HepG2 (cell line): ENCODE measurements around the gene BAZ1A. TPM values are rescaled to one million over a fixed set of nuclear protein-coding genes. Genes with fewer than 3 reads are reported as not detected.

Source experiments
- CBFB ChIP-seq: sonication (generic); formaldehyde crosslinking; IDR thresholded peaks from 2 replicates; pipeline ENCODE4 v1.4.0; 2020; ENCODE audit warnings: missing genetic modification reagents
- GTF2F1 ChIP-seq: fragments of 150-350 bp; IDR thresholded peaks from 2 replicates; pipeline ENCODE4 v1.6.1; 2014; ENCODE audit warnings: low read length
- HDAC6 ChIP-seq: fragments of 200-600 bp; sonication (generic); IDR thresholded peaks from 2 replicates; pipeline ENCODE4 v1.7.0; 2017; ENCODE audit warnings: mild to moderate bottlenecking, antibody characterized with exemption, low read length, low read depth
- MED13 ChIP-seq: sonication (generic); formaldehyde crosslinking; IDR thresholded peaks from 2 replicates; pipeline ENCODE4 v1.5.0; 2020; ENCODE audit warnings: missing genetic modification reagents
- MEIS1 ChIP-seq: sonication (generic); formaldehyde crosslinking; IDR thresholded peaks from 2 replicates; pipeline ENCODE4 v1.9.0; 2021; ENCODE audit warnings: mild to moderate bottlenecking, missing genetic modification reagents, moderate library complexity, borderline replicate concordance
- NFE2L2 ChIP-seq: fragments of 150-350 bp; IDR thresholded peaks from 2 replicates; pipeline ENCODE4 v1.6.1; 2014; ENCODE audit warnings: low read length
- POLR2G ChIP-seq: fragments of 200-400 bp; formaldehyde crosslinking; IDR thresholded peaks from 2 replicates; pipeline ENCODE4 v1.6.1; 2018; ENCODE audit warnings: mild to moderate bottlenecking, low read depth, low read length, moderate library complexity
- SMAD9 ChIP-seq: sonication (generic); formaldehyde crosslinking; IDR thresholded peaks from 2 replicates; pipeline ENCODE4 v1.5.1; 2020; ENCODE audit warnings: mild to moderate bottlenecking, missing genetic modification reagents
- SP140L ChIP-seq: sonication (generic); formaldehyde crosslinking; IDR thresholded peaks from 2 replicates; pipeline ENCODE4 v1.4.0; 2020; ENCODE audit warnings: missing genetic modification reagents, borderline replicate concordance
- ZFAT ChIP-seq: sonication (generic); formaldehyde crosslinking; conservative IDR thresholded peaks from 2 replicates; pipeline ENCODE4 v1.8.1; 2023; ENCODE audit warnings: missing genetic modification reagents, inconsistent platforms
- ZMYM4 ChIP-seq: sonication (generic); formaldehyde crosslinking; IDR thresholded peaks from 2 replicates; pipeline ENCODE4 v1.8.1; 2023; ENCODE audit warnings: mild to moderate bottlenecking, missing genetic modification reagents
- ZNF143 ChIP-seq: sonication (generic); formaldehyde crosslinking; IDR thresholded peaks from 2 replicates; pipeline ENCODE4 v1.4.0; 2020; ENCODE audit warnings: missing genetic modification reagents
- ZNF180 ChIP-seq: sonication (generic); formaldehyde crosslinking; IDR thresholded peaks from 2 replicates; pipeline ENCODE4 v1.4.0; 2020; ENCODE audit warnings: low read depth, missing genetic modification reagents, borderline replicate concordance
- polyA plus RNA-seq, 8 experiments: library from polyadenylated mRNA; depleted of rRNA in 3 of 8; stranded (reverse) in 7 of 8; unstranded in 1 of 8; fragments of >200 nt; fragmentation: Illumina TruSeq in 4 of 8; extraction: Trizol in 4 of 8; gene quantifications; 2 replicates each; pipeline versions ENCODE4 v1.2.1 to v1.2.3, GENCODE V29; 2011 to 2016; ENCODE audit warnings: low read depth in 4 of 8, missing spikeins in 1 of 8, mixed read lengths in 1 of 8; ENCODE audit not compliant: insufficient read depth in 1 of 8
- total RNA-seq, 5 experiments: library from RNA; depleted of rRNA; stranded (reverse); fragments of >200 nt; fragmentation: Illumina TruSeq; extraction: Trizol; gene quantifications; 2 replicates each; pipeline ENCODE4 v1.2.3, GENCODE V29; 2016; ENCODE audit warnings: low read depth in 1 of 5
- TF ChIP-seq, protein P1 (sequence below): sonication (generic); formaldehyde crosslinking; IDR thresholded peaks from 2 replicates; pipeline ENCODE4 v1.5.0; 2020; ENCODE audit warnings: mild to moderate bottlenecking, missing genetic modification reagents, borderline replicate concordance
- TF ChIP-seq, protein P2 (sequence below): sonication (generic); formaldehyde crosslinking; IDR thresholded peaks from 2 replicates; pipeline ENCODE4 v1.4.0; 2020; ENCODE audit warnings: mild to moderate bottlenecking, missing genetic modification reagents
- TF ChIP-seq, protein P3 (sequence below): sonication (generic); formaldehyde crosslinking; conservative IDR thresholded peaks from 2 replicates; pipeline ENCODE4 v1.4.0; 2020; ENCODE audit warnings: missing genetic modification reagents
- TF ChIP-seq, protein P4 (sequence below): sonication (generic); formaldehyde crosslinking; IDR thresholded peaks from 2 replicates; pipeline ENCODE4 v1.8.0; 2023; ENCODE audit warnings: mild to moderate bottlenecking, missing genetic modification reagents

The BAZ1A gene
- total and polyA plus RNA-seq, 2 of the 13 experiments (the other 11 are each of a cell fraction or from before 2014, with no cell fraction given), result 20.9 to 56.8 TPM

GRCh38 chr14:34843011-34843554, 32.1 kb downstream of the BAZ1A start (continued):
- TF ChIP-seq, protein P1, sequence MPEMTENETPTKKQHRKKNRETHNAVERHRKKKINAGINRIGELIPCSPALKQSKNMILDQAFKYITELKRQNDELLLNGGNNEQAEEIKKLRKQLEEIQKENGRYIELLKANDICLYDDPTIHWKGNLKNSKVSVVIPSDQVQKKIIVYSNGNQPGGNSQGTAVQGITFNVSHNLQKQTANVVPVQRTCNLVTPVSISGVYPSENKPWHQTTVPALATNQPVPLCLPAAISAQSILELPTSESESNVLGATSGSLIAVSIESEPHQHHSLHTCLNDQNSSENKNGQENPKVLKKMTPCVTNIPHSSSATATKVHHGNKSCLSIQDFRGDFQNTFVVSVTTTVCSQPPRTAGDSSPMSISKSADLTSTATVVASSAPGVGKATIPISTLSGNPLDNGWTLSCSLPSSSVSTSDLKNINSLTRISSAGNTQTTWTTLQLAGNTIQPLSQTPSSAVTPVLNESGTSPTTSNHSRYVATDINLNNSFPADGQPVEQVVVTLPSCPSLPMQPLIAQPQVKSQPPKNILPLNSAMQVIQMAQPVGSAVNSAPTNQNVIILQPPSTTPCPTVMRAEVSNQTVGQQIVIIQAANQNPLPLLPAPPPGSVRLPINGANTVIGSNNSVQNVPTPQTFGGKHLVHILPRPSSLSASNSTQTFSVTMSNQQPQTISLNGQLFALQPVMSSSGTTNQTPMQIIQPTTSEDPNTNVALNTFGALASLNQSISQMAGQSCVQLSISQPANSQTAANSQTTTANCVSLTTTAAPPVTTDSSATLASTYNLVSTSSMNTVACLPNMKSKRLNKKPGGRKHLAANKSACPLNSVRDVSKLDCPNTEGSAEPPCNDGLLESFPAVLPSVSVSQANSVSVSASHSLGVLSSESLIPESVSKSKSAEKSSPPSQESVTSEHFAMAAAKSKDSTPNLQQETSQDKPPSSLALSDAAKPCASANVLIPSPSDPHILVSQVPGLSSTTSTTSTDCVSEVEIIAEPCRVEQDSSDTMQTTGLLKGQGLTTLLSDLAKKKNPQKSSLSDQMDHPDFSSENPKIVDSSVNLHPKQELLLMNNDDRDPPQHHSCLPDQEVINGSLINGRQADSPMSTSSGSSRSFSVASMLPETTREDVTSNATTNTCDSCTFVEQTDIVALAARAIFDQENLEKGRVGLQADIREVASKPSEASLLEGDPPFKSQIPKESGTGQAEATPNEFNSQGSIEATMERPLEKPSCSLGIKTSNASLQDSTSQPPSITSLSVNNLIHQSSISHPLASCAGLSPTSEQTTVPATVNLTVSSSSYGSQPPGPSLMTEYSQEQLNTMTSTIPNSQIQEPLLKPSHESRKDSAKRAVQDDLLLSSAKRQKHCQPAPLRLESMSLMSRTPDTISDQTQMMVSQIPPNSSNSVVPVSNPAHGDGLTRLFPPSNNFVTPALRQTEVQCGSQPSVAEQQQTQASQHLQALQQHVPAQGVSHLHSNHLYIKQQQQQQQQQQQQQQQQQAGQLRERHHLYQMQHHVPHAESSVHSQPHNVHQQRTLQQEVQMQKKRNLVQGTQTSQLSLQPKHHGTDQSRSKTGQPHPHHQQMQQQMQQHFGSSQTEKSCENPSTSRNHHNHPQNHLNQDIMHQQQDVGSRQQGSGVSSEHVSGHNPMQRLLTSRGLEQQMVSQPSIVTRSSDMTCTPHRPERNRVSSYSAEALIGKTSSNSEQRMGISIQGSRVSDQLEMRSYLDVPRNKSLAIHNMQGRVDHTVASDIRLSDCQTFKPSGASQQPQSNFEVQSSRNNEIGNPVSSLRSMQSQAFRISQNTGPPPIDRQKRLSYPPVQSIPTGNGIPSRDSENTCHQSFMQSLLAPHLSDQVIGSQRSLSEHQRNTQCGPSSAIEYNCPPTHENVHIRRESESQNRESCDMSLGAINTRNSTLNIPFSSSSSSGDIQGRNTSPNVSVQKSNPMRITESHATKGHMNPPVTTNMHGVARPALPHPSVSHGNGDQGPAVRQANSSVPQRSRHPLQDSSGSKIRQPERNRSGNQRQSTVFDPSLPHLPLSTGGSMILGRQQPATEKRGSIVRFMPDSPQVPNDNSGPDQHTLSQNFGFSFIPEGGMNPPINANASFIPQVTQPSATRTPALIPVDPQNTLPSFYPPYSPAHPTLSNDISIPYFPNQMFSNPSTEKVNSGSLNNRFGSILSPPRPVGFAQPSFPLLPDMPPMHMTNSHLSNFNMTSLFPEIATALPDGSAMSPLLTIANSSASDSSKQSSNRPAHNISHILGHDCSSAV, result no peak
- TF ChIP-seq MEIS1 (CRISPR knock-in tag) (no peak), CBFB (no peak), ZFAT (CRISPR knock-in tag) (no peak), SMAD9 (no peak), NFE2L2 (peak; percentile 82), MED13 (no peak), ZNF143 (CRISPR knock-in tag) (no peak), ZMYM4 (CRISPR knock-in tag) (peak; percentile 67), SP140L (CRISPR knock-in tag) (no peak), ZNF180 (no peak), POLR2G (no peak), HDAC6 (no peak), GTF2F1 (no peak)
- TF ChIP-seq, protein P2, sequence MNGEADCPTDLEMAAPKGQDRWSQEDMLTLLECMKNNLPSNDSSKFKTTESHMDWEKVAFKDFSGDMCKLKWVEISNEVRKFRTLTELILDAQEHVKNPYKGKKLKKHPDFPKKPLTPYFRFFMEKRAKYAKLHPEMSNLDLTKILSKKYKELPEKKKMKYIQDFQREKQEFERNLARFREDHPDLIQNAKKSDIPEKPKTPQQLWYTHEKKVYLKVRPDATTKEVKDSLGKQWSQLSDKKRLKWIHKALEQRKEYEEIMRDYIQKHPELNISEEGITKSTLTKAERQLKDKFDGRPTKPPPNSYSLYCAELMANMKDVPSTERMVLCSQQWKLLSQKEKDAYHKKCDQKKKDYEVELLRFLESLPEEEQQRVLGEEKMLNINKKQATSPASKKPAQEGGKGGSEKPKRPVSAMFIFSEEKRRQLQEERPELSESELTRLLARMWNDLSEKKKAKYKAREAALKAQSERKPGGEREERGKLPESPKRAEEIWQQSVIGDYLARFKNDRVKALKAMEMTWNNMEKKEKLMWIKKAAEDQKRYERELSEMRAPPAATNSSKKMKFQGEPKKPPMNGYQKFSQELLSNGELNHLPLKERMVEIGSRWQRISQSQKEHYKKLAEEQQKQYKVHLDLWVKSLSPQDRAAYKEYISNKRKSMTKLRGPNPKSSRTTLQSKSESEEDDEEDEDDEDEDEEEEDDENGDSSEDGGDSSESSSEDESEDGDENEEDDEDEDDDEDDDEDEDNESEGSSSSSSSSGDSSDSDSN (CRISPR knock-in tag), result no peak
- TF ChIP-seq, protein P3, sequence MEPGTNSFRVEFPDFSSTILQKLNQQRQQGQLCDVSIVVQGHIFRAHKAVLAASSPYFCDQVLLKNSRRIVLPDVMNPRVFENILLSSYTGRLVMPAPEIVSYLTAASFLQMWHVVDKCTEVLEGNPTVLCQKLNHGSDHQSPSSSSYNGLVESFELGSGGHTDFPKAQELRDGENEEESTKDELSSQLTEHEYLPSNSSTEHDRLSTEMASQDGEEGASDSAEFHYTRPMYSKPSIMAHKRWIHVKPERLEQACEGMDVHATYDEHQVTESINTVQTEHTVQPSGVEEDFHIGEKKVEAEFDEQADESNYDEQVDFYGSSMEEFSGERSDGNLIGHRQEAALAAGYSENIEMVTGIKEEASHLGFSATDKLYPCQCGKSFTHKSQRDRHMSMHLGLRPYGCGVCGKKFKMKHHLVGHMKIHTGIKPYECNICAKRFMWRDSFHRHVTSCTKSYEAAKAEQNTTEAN (CRISPR knock-in tag), result no peak
- TF ChIP-seq, protein P4, sequence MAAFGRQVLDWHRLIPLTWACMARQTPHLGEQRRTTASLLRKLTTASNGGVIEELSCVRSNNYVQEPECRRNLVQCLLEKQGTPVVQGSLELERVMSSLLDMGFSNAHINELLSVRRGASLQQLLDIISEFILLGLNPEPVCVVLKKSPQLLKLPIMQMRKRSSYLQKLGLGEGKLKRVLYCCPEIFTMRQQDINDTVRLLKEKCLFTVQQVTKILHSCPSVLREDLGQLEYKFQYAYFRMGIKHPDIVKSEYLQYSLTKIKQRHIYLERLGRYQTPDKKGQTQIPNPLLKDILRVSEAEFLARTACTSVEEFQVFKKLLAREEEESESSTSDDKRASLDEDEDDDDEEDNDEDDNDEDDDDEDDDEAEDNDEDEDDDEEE (CRISPR knock-in tag), result peak; percentile 63
